ENCODE measurements around the gene TRPC4. TPM values are rescaled to one million over a fixed set of nuclear protein-coding genes. Genes with fewer than 3 reads are reported as not detected.

TRPC4 gene
- total and polyA plus RNA-seq, 2 donors (not counting 3 experiments of a cell fraction or from before 2014, with no cell fraction given) = 0.04 to 0.64 TPM

DNA sequence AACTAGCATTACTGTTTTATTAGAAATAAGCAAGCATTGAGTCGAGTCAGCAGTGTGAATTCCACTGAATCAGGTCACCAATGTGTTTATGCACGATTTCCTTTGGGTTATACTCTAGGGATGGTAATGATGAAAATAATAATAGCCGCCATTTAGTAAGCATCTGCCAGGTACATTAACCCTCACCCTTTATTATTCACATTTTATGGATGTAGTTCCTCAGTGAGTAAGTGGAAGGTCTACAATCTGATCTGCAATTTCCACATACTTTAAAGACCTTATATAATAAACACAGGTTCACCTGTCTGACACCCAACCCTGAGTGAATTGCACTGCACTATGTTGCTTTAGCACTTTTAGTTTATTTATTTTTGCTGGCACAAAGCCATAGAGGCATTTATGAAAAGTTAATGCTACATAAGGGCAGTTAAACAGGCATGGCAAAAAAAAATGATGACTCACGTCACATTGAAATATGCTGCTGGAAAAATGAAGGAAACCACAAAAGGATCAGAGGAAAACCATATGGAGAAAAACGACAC is 122.4 kb downstream of the TRPC4 start:
- no TSS peak for BruUV-seq (replicated peaks)
- CTCF ChIA-PET = no interaction called here
- peak; percentile 58 for TF ChIP-seq FOS (IDR thresholded peaks at IDR 0.05; ENCODE audit: borderline replicate concordance, insufficient read depth, low read length)
- TF ChIP-seq EZH2 (IDR thresholded peaks at IDR 0.05; ENCODE audit: borderline replicate concordance, low read depth, low read length, severe bottlenecking) = no peak
- TF ChIP-seq, protein P1, sequence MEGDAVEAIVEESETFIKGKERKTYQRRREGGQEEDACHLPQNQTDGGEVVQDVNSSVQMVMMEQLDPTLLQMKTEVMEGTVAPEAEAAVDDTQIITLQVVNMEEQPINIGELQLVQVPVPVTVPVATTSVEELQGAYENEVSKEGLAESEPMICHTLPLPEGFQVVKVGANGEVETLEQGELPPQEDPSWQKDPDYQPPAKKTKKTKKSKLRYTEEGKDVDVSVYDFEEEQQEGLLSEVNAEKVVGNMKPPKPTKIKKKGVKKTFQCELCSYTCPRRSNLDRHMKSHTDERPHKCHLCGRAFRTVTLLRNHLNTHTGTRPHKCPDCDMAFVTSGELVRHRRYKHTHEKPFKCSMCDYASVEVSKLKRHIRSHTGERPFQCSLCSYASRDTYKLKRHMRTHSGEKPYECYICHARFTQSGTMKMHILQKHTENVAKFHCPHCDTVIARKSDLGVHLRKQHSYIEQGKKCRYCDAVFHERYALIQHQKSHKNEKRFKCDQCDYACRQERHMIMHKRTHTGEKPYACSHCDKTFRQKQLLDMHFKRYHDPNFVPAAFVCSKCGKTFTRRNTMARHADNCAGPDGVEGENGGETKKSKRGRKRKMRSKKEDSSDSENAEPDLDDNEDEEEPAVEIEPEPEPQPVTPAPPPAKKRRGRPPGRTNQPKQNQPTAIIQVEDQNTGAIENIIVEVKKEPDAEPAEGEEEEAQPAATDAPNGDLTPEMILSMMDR (IDR thresholded peaks at IDR 0.05; ENCODE audit: extremely low read depth in 1 of 2, insufficient read depth in 1 of 2, low read depth in 1 of 2, low read length in 2 of 2) = no peak
- TF ChIP-seq GATA2 (IDR thresholded peaks at IDR 0.05; ENCODE audit: insufficient read depth, insufficient read length, low read depth, low read length) = no peak
- no peak for TF ChIP-seq MYC (IDR thresholded peaks at IDR 0.05; ENCODE audit: low read depth, low read length)
- TF ChIP-seq, protein P2, sequence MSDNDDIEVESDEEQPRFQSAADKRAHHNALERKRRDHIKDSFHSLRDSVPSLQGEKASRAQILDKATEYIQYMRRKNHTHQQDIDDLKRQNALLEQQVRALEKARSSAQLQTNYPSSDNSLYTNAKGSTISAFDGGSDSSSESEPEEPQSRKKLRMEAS (IDR thresholded peaks at IDR 0.05; ENCODE audit: insufficient read depth, insufficient read length) = no peak
- peak; percentile 33 for TF ChIP-seq JUN (IDR thresholded peaks at IDR 0.05; ENCODE audit: borderline replicate concordance, insufficient read depth, insufficient read length, low read depth)
- peak; percentile 18 for TF ChIP-seq POLR2AphosphoS5 (IDR thresholded peaks at IDR 0.05; ENCODE audit: insufficient read depth, low read depth, low read length)
- Histone ChIP-seq H3K36me3 (ENCODE audit: control insufficient read depth in 2 of 2, extremely low read depth in 1 of 2, insufficient read depth in 2 of 2, low read length in 2 of 2) (no peaks in the 10 kb centered on the region), H3K79me2 (ENCODE audit: control insufficient read depth, insufficient read depth, low read length) (no peaks in the 10 kb centered on the region), H3K27me3 (ENCODE audit: control insufficient read depth in 2 of 2, insufficient read depth in 2 of 2, low read length in 2 of 2) (no peaks in the 10 kb centered on the region), H3K9ac (replicated peaks; ENCODE audit: extremely low read depth, insufficient read depth, low read length) (peak overlapping the region; percentile 16), H3K4me3 (replicated peaks in 1 of 3; ENCODE audit: insufficient read depth in 1 of 3, low read depth in 1 of 3, low read length in 3 of 3) (no peak overlapping the region), H3K4me2 (ENCODE audit: insufficient read depth, low read length) (peak overlapping the region; percentile 78), H3K9me1 (replicated peaks; ENCODE audit: control insufficient read depth, extremely low read depth, insufficient read depth, low read length) (no peaks in the 10 kb centered on the region), H3K9me3 (replicated peaks; ENCODE audit: control insufficient read depth, insufficient read depth, low read length) (no peaks in the 10 kb centered on the region), H2AFZ (ENCODE audit: low read depth, low read length) (peak overlapping the region; percentile 38), H3K4me1 (ENCODE audit: control insufficient read depth, extremely low read depth, insufficient read depth, low read length) (peaks cover 16% of the 10 kb centered on the region), H3K27ac (ENCODE audit: insufficient read depth, low read depth, low read length) (peak overlapping the region; percentile 61), H4K20me1 (replicated peaks; ENCODE audit: control insufficient read depth, extremely low read depth, insufficient read depth, low read length) (no peaks in the 10 kb centered on the region)
- intact Hi-C loops (cut with micrococcal nuclease) = loop anchor here (1.0 to 5.0 kb wide), 3 partner anchors 46 to 91 kb away; no protein-coding TSS in a partner anchor
- dilution Hi-C loops (cut with MboI; ENCODE audit: extremely low pct_ligation_motif_present, low sequenced_read_pairs) = no loop called here
- POLR2A ChIA-PET = no interaction called here
- FAIRE-seq (peak; percentile 85), DNase-seq (ENCODE audit: low read depth, low spot score) (peak; percentile 84)

Data from endothelial cell of umbilical vein (primary cell).